H1 (cell line): ENCODE measurements around the gene ACBD5. TPM values are rescaled to one million over a fixed set of nuclear protein-coding genes. Genes with fewer than 3 reads are reported as not detected.

Experiments
- CTCF ChIA-PET: fragments of 300-600 bp; sonication (Branson Sonifier 250); formaldehyde crosslinking; loops from one replicate; lab custom pipeline; 2021; ENCODE audit not compliant: partially characterized antibody; lab: Charles Lee
- POLR2A ChIA-PET: fragments of 300-600 bp; sonication (Branson Sonifier 250); formaldehyde crosslinking; loops from one replicate; lab custom pipeline; 2021; ENCODE audit warnings: inconsistent platforms; ENCODE audit not compliant: partially characterized antibody; lab: Charles Lee
- DNase-seq, 2 experiments: peaks; one replicate each; pipeline versions ENCODE4 v3.0.0 to v3.0.0-alpha.2; 2010 to 2022; ENCODE audit warnings: low spot score in 2 of 2, low read depth in 1 of 2, mixed read lengths in 1 of 2
- FAIRE-seq: peaks from 2 replicates; lab custom pipeline; 2011; peaks lifted over from hg19 to GRCh38; lab: Jason Lieb, UNC
- H2AFZ ChIP-seq: 2 replicates; pipeline ENCODE4 v1.8.1; 2012; ENCODE audit warnings: low read length, inconsistent platforms
- H2AK5ac ChIP-seq: 2 replicates; pipeline ENCODE4 v1.6.1; 2013; ENCODE audit warnings: low read depth, low read length
- H2BK120ac ChIP-seq: replicated peaks from 2 replicates; pipeline ENCODE3; 2013; ENCODE audit warnings: low read depth, low read length, inconsistent platforms
- H2BK12ac ChIP-seq: 2 replicates; pipeline ENCODE4 v1.6.1; 2013; ENCODE audit warnings: low read depth, low read length
- H2BK15ac ChIP-seq: 2 replicates; pipeline ENCODE4 v1.6.1; 2013; ENCODE audit warnings: low read length
- H2BK20ac ChIP-seq: 2 replicates; pipeline ENCODE4 v1.6.1; 2013; ENCODE audit warnings: low read length
- H2BK5ac ChIP-seq: 2 replicates; pipeline ENCODE4 v1.6.1; 2013; ENCODE audit warnings: low read depth, low read length
- H3K14ac ChIP-seq: 2 replicates; pipeline ENCODE4 v1.6.1; 2013; ENCODE audit warnings: inconsistent platforms; ENCODE audit not compliant: insufficient read length
- H3K18ac ChIP-seq: 2 replicates; pipeline ENCODE4 v1.6.1; 2013; ENCODE audit warnings: low read length; ENCODE audit errors: extremely low read depth
- H3K23ac ChIP-seq: 2 replicates; pipeline ENCODE4 v1.6.1; 2013; ENCODE audit warnings: inconsistent platforms; ENCODE audit not compliant: insufficient read length
- H3K23me2 ChIP-seq: 2 replicates; pipeline ENCODE4 v1.6.1; 2013; ENCODE audit warnings: low read depth, low read length
- H3K27ac ChIP-seq: 2 replicates; pipeline ENCODE4 v1.6.1; 2011; ENCODE audit warnings: low read depth, low read length, inconsistent platforms
- H3K27me3 ChIP-seq, 4 experiments: replicated peaks in 1 of 4; 1 replicate in 1 of 4; 2 replicates in 3 of 4; pipeline versions ENCODE4 v1.6.1 to v1.8.1; 2011 to 2013; ENCODE audit warnings: low read length in 3 of 4, mild to moderate bottlenecking in 3 of 4, inconsistent platforms in 2 of 4, mixed read lengths in 2 of 4, moderate library complexity in 1 of 4; ENCODE audit not compliant: control insufficient read depth in 3 of 4, insufficient read depth in 3 of 4; ENCODE audit errors: extremely low read depth in 1 of 4
- H3K36me3 ChIP-seq, 4 experiments: 2 replicates each; pipeline versions ENCODE4 v1.6.1 to v1.8.1; 2011 to 2013; ENCODE audit warnings: mild to moderate bottlenecking in 4 of 4, low read length in 3 of 4, moderate library complexity in 2 of 4, control low read depth in 1 of 4, inconsistent platforms in 1 of 4; ENCODE audit not compliant: insufficient read depth in 4 of 4, control insufficient read depth in 2 of 4
- H3K4ac ChIP-seq: replicated peaks from 2 replicates; pipeline ENCODE3; 2013; ENCODE audit warnings: low read length, low read depth, mixed read lengths, inconsistent platforms; ENCODE audit not compliant: insufficient read length
- H3K4me1 ChIP-seq, 4 experiments: replicated peaks in 1 of 4; 1 replicate in 1 of 4; 2 replicates in 3 of 4; pipeline versions ENCODE4 v1.6.1 to v1.8.1; 2011 to 2013; ENCODE audit warnings: low read length in 3 of 4, inconsistent platforms in 2 of 4, mixed read lengths in 1 of 4; ENCODE audit not compliant: insufficient read depth in 4 of 4, control insufficient read depth in 3 of 4
- H3K4me2 ChIP-seq, 2 experiments: 2 replicates each; pipeline versions ENCODE4 v1.6.1 to v1.8.1; 2011 to 2013; ENCODE audit warnings: low read depth in 2 of 2, low read length in 2 of 2, control low read depth in 1 of 2, inconsistent platforms in 1 of 2, mild to moderate bottlenecking in 1 of 2; ENCODE audit not compliant: insufficient read depth in 1 of 2
- H3K4me3 ChIP-seq, 4 experiments: fragments of 200-600, 300-600 bp in 1 of 4; sonication (generic), shearing (Covaris generic), sonication (Bioruptor Twin) in 1 of 4; 2 replicates each; pipeline versions ENCODE4 v1.5.1 to v1.8.1; 2011 to 2016; ENCODE audit warnings: low read length in 4 of 4, low read depth in 3 of 4, control low read depth in 2 of 4, inconsistent platforms in 2 of 4, mild to moderate bottlenecking in 2 of 4, mixed read lengths in 1 of 4, moderate library complexity in 1 of 4; ENCODE audit not compliant: insufficient read depth in 2 of 4; ENCODE audit errors: extremely low read depth in 1 of 4
- H3K56ac ChIP-seq: replicated peaks from 2 replicates; pipeline ENCODE3; 2013; ENCODE audit warnings: low read depth, mild to moderate bottlenecking, mixed read lengths, low read length, inconsistent platforms; ENCODE audit not compliant: insufficient read length
- H3K79me1 ChIP-seq: 2 replicates; pipeline ENCODE4 v1.6.1; 2013; ENCODE audit warnings: low read depth, low read length, control low read depth
- H3K79me2 ChIP-seq, 2 experiments: 2 replicates each; pipeline versions ENCODE4 v1.6.1 to v1.8.1; 2012 to 2013; ENCODE audit warnings: low read length in 2 of 2, mild to moderate bottlenecking in 2 of 2, inconsistent platforms in 1 of 2; ENCODE audit not compliant: insufficient read depth in 2 of 2, control insufficient read depth in 1 of 2
- H3K9ac ChIP-seq, 4 experiments: replicated peaks in 1 of 4; 1 replicate in 1 of 4; 2 replicates in 3 of 4; pipeline versions ENCODE4 v1.6.1 to v1.8.1; 2011 to 2013; ENCODE audit warnings: low read depth in 3 of 4, low read length in 3 of 4, control low read depth in 2 of 4, mild to moderate bottlenecking in 2 of 4, moderate library complexity in 2 of 4, inconsistent platforms in 1 of 4; ENCODE audit errors: extremely low read depth in 1 of 4
- H3K9me3 ChIP-seq, 2 experiments: 2 replicates each; pipeline versions ENCODE4 v1.6.1 to v1.8.1; 2012 to 2013; ENCODE audit warnings: mild to moderate bottlenecking in 2 of 2, moderate library complexity in 2 of 2, control low read depth in 1 of 2, inconsistent platforms in 1 of 2, low read depth in 1 of 2, low read length in 1 of 2, mixed read lengths in 1 of 2; ENCODE audit not compliant: insufficient read depth in 2 of 2
- H4K20me1 ChIP-seq, 2 experiments: replicated peaks in 1 of 2; 2 replicates each; pipeline versions ENCODE3 to v1.8.1; 2011 to 2013; ENCODE audit warnings: inconsistent platforms in 2 of 2, low read length in 2 of 2, mild to moderate bottlenecking in 1 of 2; ENCODE audit not compliant: insufficient read depth in 2 of 2, control insufficient read depth in 1 of 2
- H4K5ac ChIP-seq: 2 replicates; pipeline ENCODE4 v1.6.1; 2013; ENCODE audit warnings: low read length, low read depth, mixed read lengths, inconsistent platforms; ENCODE audit not compliant: insufficient read length
- H4K8ac ChIP-seq: 2 replicates; pipeline ENCODE4 v1.8.0; 2013; ENCODE audit warnings: mild to moderate bottlenecking, moderate library complexity, low read length, inconsistent platforms; ENCODE audit not compliant: insufficient read depth; ENCODE audit errors: extremely low read depth
- H4K91ac ChIP-seq: replicated peaks from 2 replicates; pipeline ENCODE3; 2013; ENCODE audit warnings: low read length, mixed read lengths, inconsistent platforms; ENCODE audit not compliant: insufficient read length
- CHD1 ChIP-seq: IDR thresholded peaks from 2 replicates; pipeline ENCODE4 v1.6.1; 2012; ENCODE audit warnings: low read depth, low read length, improper control_type of control experiment
- EZH2 ChIP-seq: fragments of 200-600 bp; sonication (generic); IDR thresholded peaks from 2 replicates; pipeline ENCODE4 v1.7.1; 2012; ENCODE audit warnings: low read depth, mild to moderate bottlenecking, moderate library complexity, low read length, inconsistent platforms; ENCODE audit not compliant: severe bottlenecking
- NANOG ChIP-seq: IDR thresholded peaks from 2 replicates; pipeline ENCODE4 v1.6.1; 2011; ENCODE audit warnings: low read length, low read depth, mild to moderate bottlenecking, inconsistent platforms; ENCODE audit not compliant: insufficient read depth, poor library complexity, severe bottlenecking
- NRF1 ChIP-seq: IDR thresholded peaks from 2 replicates; pipeline ENCODE4 v1.6.1; 2011; ENCODE audit warnings: mild to moderate bottlenecking, low read depth, low read length, improper control_type of control experiment
- POU5F1 ChIP-seq: IDR thresholded peaks from 2 replicates; pipeline ENCODE4 v1.6.1; 2011; ENCODE audit warnings: low read depth, mild to moderate bottlenecking, low read length, moderate library complexity
- SIX5 ChIP-seq: IDR thresholded peaks from 2 replicates; pipeline ENCODE4 v1.6.1; 2011; ENCODE audit warnings: mild to moderate bottlenecking, low read depth, low read length
- WGBS, 2 experiments: shearing (Covaris generic) in 1 of 2; methylation state at CpG; one replicate each; pipeline versions ENCODE4 v1.1.6 to v1.1.7; 2013 to 2015; ENCODE audit warnings: low lambda C conversion rate in 2 of 2, mixed read lengths in 2 of 2, inconsistent platforms in 1 of 2, low coverage in 1 of 2, missing lambda C conversion rate in 1 of 2; ENCODE audit not compliant: insufficient replicate concordance in 2 of 2, insufficient coverage in 1 of 2, insufficient read length in 1 of 2; ENCODE audit errors: extremely low coverage in 1 of 2, missing lambda C conversion rate in 1 of 2; 5-methylcytosine and 5-hydroxymethylcytosine counted together
- polyA plus RNA-seq, 7 experiments: library from polyadenylated mRNA; depleted of rRNA in 3 of 7; stranded (reverse) in 5 of 7; unstranded in 2 of 7; fragments of >200 nt in 5 of 7; fragments of 200-250 nt in 2 of 7; gene quantifications; 1 replicate in 5 of 7; 2 replicates in 1 of 7; 4 replicates in 1 of 7; pipeline versions ENCODE4 v1.2.1 to v1.2.3, GENCODE V29; 2011 to 2013; ENCODE audit warnings: missing spikeins in 2 of 7, mixed read lengths in 2 of 7
- total RNA-seq: library from RNA; stranded (reverse); fragmentation: NEBNext Ultra II Directional; extraction: Animal tissue kit (Norgen Biotek cat#: 25700); gene quantifications from 2 replicates; pipeline ENCODE4 v1.2.1, GENCODE V29; 2021
- TF ChIP-seq, protein P1 (sequence below): IDR thresholded peaks from 2 replicates; pipeline ENCODE4 v1.6.1; 2012; ENCODE audit warnings: inconsistent platforms
- TF ChIP-seq, protein P2 (sequence below): IDR thresholded peaks from 2 replicates; pipeline ENCODE4 v1.6.1; 2012; ENCODE audit warnings: low read length, inconsistent platforms

The ACBD5 gene
- total and polyA plus RNA-seq, 2 of the 8 experiments (the other 6 are each of a cell fraction or from before 2014, with no cell fraction given), result 4.6 to 15.9 TPM

DNA sequence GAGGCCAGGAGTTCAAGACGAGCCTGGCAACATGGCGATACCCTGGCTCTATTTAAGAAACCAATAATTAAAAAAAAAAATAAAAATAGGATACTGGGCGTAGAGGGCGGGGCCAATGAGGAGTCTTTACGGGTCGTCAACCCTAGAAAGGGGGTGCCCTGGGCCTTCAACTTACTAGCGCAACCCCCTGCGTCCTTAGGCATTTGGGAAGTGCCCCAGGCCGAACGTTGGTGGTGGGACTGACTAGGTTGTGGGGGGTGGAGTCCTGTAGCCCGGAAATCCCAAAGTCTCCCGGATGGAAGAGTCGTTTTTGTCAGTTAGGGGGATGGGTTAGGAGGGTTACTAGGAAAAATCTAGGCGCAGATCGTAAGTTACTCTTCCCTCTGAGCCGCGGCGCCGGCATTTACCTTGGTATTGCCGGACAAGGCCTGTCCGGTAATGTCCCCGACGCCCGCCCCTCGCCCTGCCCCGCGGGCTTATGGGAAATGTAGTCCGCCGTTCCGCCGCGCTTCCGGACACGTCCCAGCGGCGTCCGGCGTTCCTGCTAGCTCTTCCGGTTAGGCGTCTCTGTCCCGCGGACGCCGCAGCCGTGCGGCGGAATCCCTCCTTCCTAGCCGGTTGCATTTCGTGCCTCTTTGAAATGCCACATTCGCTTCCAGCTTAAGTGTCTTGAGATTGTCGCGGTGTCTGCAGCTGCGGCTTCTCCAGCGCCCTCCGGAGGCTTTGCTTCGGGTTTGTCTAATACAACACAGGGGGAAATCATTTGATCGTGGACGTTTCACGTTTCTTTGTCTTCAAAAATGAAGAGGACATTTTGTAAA lies 1.3 kb upstream of the ACBD5 start:
- Histone ChIP-seq H3K27me3 (no peaks in the 10 kb centered on the region), H3K4me2 (peak overlapping the region; percentile 80 to 91), H3K9ac (peak overlapping the region in 3 of 4 experiments; percentile 43 to 73 (median 51); a peak in 5 of 7 replicates), H3K36me3 (no peaks in the 10 kb centered on the region), H3K4ac (no peak overlapping the region), H2AFZ (peak overlapping the region; percentile 88; the same call in 1 of the 2 replicates), H4K8ac (no peak overlapping the region), H3K4me1 (peaks cover 0 to 8% (median 2%) of the 10 kb centered on the region in 4 experiments; a peak in 5 of 7 replicates), H4K20me1 (no peaks in the 10 kb centered on the region), H2BK5ac (peak overlapping the region; percentile 28; the same call in 1 of the 2 replicates), H3K23ac (no peak overlapping the region), H3K56ac (peak overlapping the region; percentile 85), H3K9me3 (no peaks in the 10 kb centered on the region), H3K18ac (peak overlapping the region; percentile 71; the same call in 1 of the 2 replicates), H3K27ac (peak overlapping the region; percentile 38; the same call in 1 of the 2 replicates), H2BK12ac (no peak overlapping the region), H2BK15ac (no peak overlapping the region), H3K79me2 (no peaks in the 10 kb centered on the region), H3K4me3 (peak overlapping the region; percentile 69 to 95 (median 86)), H3K79me1 (no peaks in the 10 kb centered on the region), H4K91ac (no peak overlapping the region), H4K5ac (peak overlapping the region; percentile 73), H3K14ac (no peak overlapping the region), H2BK120ac (peak overlapping the region; percentile 67), H3K23me2 (peaks cover 16% of the 10 kb centered on the region; the same call in 1 of the 2 replicates), H2BK20ac (no peak overlapping the region), H2AK5ac (no peak overlapping the region)
- peak; percentile 87 to 88 for DNase-seq
- CTCF ChIA-PET, result interaction anchor here (0.8 to 2.9 kb wide), 4 partner anchors 10 to 128 kb away, joined by 3 to 21 read pairs (median 8); no protein-coding TSS in a partner anchor
- WGBS, 2 experiments, result 2% methylated on average over 58 of the region's 59 CpGs; no CpG with 5 or more reads in 1 of the 2 experiments
- FAIRE-seq, result no peak
- POLR2A ChIA-PET, result interaction anchor here (0.5 to 3.0 kb wide), 5 partner anchors 10 to 967 kb away, joined by 3 to 14 read pairs (median 8); partner anchors contain the start of gene YME1L1
- TF ChIP-seq NANOG, result no peak
- no peak for TF ChIP-seq CHD1
- peak; percentile 32 for TF ChIP-seq EZH2
- TF ChIP-seq, protein P1, sequence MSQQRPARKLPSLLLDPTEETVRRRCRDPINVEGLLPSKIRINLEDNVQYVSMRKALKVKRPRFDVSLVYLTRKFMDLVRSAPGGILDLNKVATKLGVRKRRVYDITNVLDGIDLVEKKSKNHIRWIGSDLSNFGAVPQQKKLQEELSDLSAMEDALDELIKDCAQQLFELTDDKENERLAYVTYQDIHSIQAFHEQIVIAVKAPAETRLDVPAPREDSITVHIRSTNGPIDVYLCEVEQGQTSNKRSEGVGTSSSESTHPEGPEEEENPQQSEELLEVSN, result peak; percentile 40; the same call in 1 of the 2 replicates
- TF ChIP-seq SIX5, result peak; percentile 61
- TF ChIP-seq POU5F1, result no peak
- TF ChIP-seq, protein P2, sequence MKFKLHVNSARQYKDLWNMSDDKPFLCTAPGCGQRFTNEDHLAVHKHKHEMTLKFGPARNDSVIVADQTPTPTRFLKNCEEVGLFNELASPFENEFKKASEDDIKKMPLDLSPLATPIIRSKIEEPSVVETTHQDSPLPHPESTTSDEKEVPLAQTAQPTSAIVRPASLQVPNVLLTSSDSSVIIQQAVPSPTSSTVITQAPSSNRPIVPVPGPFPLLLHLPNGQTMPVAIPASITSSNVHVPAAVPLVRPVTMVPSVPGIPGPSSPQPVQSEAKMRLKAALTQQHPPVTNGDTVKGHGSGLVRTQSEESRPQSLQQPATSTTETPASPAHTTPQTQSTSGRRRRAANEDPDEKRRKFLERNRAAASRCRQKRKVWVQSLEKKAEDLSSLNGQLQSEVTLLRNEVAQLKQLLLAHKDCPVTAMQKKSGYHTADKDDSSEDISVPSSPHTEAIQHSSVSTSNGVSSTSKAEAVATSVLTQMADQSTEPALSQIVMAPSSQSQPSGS, result no peak; the same call in 1 of the 2 replicates
- no peak for TF ChIP-seq NRF1
